Thyroid gland (tissue), 4 donors: ENCODE measurements around the gene TLDC2. TPM values are rescaled to one million over a fixed set of nuclear protein-coding genes. Genes with fewer than 3 reads are reported as not detected.

Experiments used
- DNase-seq, 2 donors: peaks; one replicate each; pipeline ENCODE4 v3.0.0-alpha.2; 2019
- H3K27ac ChIP-seq, 3 donors: fragments of 200-600 bp; sonication (generic); 1 replicate in 2 of 3; 2 replicates in 1 of 3; pipeline ENCODE4 v1.5.1; 2016 to 2019; ENCODE audit warnings: mild to moderate bottlenecking in 1 of 3, moderate library complexity in 1 of 3
- H3K27me3 ChIP-seq: fragments of 200-600 bp; sonication (generic); one replicate; pipeline ENCODE4 v1.5.1; 2019
- H3K36me3 ChIP-seq, 2 donors: fragments of 200-600 bp; sonication (generic); one replicate each; pipeline ENCODE4 v1.5.1; 2016 to 2019
- H3K4me1 ChIP-seq, 2 donors: fragments of 200-600 bp; sonication (generic); one replicate each; pipeline ENCODE4 v1.5.1; 2017 to 2019
- H3K4me3 ChIP-seq, 3 donors: fragments of 200-600 bp; sonication (generic); replicated peaks in 1 of 3; 1 replicate in 2 of 3; 2 replicates in 1 of 3; pipeline ENCODE4 v1.5.1; 2016; ENCODE audit warnings: mild to moderate bottlenecking in 1 of 3
- H3K9me3 ChIP-seq: fragments of 200-600 bp; sonication (generic); one replicate; pipeline ENCODE4 v1.5.1; 2017
- POLR2A ChIP-seq, 2 donors: fragments of 450-650 bp; IDR thresholded peaks; one replicate each; pipeline ENCODE4 v1.6.1; 2017; ENCODE audit warnings: antibody characterized with exemption in 2 of 2, mild to moderate bottlenecking in 2 of 2, moderate library complexity in 1 of 2
- WGBS, 2 donors: methylation state at CpG; one replicate each; pipeline ENCODE4 v1.1.5; 2017; 5-methylcytosine and 5-hydroxymethylcytosine counted together
- intact Hi-C: fragments of 100-400 bp; cut with DNase I; formaldehyde crosslinking; loops from one replicate; pipeline ENCODE4 v1.15.1; 2023
- total RNA-seq, 4 donors: library from RNA; depleted of rRNA; stranded (reverse); fragments of >200 nt; gene quantifications; one replicate each; pipeline ENCODE4 v1.2.3, GENCODE V29; 2016
- TF ChIP-seq, protein P1 (sequence below), 6 experiments: fragments of 200-600 bp in 3 of 6; fragments of 450-650 bp in 3 of 6; sonication (generic) in 3 of 6; IDR thresholded peaks; one replicate each; pipeline ENCODE4 v1.5.1; 2016 to 2019; ENCODE audit warnings: antibody characterized with exemption in 6 of 6, mild to moderate bottlenecking in 2 of 6, inconsistent platforms in 1 of 6, moderate library complexity in 1 of 6

Gene TLDC2
- total RNA-seq, 4 donors from 2014 or later = 0.45 to 2.5 (median 1.1) TPM

DNA sequence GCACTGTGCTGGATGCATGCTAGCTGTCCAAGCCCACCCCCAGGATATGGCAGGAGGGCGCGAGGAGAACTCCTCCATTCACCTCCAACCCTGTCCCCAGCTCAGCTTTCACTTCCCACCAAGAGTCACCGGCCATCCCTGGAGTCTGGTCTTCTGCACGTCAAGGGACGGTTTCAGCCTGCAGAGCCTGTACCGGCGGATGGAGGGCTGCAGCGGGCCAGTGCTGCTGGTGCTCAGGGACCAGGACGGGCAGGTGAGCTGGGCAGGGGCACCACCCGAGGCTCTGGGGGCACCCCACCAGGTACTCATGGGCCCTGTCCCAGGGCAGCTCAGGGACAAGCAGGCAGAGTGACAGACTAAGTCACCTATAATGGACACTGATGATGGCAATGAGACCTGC is 3.0 kb downstream of the TLDC2 start:
- Histone ChIP-seq H3K4me3 (no peak overlapping the region), H3K27me3 (no peaks in the 10 kb centered on the region), H3K9me3 (no peaks in the 10 kb centered on the region), H3K4me1 (peaks cover 7 to 24% of the 10 kb centered on the region in 2 donors), H3K27ac (no peak overlapping the region), H3K36me3 (no peaks in the 10 kb centered on the region)
- 90% methylated on average over 8 of the region's 10 CpGs; no CpG with 5 or more reads in 1 of the 2 donors for WGBS, 2 donors
- intact Hi-C loops = no loop called here
- DNase-seq = no peak
- TF ChIP-seq POLR2A (IDR thresholded peaks at IDR 0.05) = no peak
- TF ChIP-seq, protein P1, sequence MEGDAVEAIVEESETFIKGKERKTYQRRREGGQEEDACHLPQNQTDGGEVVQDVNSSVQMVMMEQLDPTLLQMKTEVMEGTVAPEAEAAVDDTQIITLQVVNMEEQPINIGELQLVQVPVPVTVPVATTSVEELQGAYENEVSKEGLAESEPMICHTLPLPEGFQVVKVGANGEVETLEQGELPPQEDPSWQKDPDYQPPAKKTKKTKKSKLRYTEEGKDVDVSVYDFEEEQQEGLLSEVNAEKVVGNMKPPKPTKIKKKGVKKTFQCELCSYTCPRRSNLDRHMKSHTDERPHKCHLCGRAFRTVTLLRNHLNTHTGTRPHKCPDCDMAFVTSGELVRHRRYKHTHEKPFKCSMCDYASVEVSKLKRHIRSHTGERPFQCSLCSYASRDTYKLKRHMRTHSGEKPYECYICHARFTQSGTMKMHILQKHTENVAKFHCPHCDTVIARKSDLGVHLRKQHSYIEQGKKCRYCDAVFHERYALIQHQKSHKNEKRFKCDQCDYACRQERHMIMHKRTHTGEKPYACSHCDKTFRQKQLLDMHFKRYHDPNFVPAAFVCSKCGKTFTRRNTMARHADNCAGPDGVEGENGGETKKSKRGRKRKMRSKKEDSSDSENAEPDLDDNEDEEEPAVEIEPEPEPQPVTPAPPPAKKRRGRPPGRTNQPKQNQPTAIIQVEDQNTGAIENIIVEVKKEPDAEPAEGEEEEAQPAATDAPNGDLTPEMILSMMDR (IDR thresholded peaks at IDR 0.05) = no peak

DNA sequence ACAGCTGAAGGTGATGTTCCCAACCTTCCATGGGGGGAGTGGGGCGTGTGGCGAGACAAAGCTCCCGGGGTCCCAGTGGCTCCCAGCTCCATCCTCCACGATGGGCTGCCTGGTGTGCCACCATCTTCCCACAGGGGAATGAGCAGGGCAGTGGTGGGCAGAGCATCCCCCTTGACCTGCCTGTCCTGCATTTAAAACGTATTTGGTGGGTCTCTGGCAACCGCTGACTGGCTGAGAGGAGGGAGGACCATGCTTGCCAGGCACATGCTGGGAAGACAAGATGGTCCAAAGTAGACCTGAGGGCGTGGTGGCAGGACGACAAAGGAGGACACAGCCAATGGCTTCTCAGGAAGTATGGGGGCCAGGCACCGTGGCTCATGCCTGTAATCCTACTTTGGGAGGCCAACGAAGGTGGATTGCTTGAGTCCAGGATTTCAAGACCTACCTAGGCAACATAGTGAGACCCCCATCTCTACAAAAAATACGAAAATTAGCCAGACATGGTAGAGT is 4.9 kb downstream of the TLDC2 start:
- no peak overlapping the region for H3K4me3 ChIP-seq
- intact Hi-C loops = no loop called here
- H3K4me1 ChIP-seq = peaks cover 5 to 17% of the 10 kb centered on the region in 2 donors
- DNase-seq = no peak
- no peaks in the 10 kb centered on the region for H3K27me3 ChIP-seq
- H3K27ac ChIP-seq = no peak overlapping the region
- no peaks in the 10 kb centered on the region for H3K36me3 ChIP-seq
- 94% methylated on average over 11 of the region's 11 CpGs for WGBS, 2 donors
- TF ChIP-seq POLR2A (IDR thresholded peaks at IDR 0.05) = no peak
- TF ChIP-seq, protein P1 (IDR thresholded peaks at IDR 0.05) = no peak
- H3K9me3 ChIP-seq = no peaks in the 10 kb centered on the region

DNA sequence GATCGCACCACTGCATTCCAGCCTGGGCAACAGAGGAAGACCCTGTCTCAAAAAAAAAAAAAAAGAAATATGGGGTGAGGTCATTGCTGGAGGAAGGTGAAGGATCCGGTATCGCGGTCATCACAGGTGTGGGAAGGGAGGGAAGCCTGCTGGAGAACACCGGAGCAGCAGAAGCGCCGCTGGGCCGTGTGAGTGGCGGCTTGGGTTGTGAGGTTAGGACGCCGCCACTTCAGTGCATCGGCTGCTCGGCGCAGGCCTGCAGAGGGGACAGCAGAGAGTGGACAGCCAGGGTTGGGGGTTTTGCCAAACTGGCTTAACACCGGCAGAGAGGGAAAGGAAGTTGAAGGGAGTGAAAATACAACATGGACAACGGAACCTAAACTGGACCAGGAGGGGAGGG is 5.4 kb downstream of the TLDC2 start:
- DNase-seq = no peak
- Histone ChIP-seq H3K27me3 (no peaks in the 10 kb centered on the region), H3K36me3 (no peaks in the 10 kb centered on the region), H3K27ac (no peak overlapping the region), H3K4me3 (no peak overlapping the region), H3K4me1 (peaks cover 0 to 12% of the 10 kb centered on the region in 2 donors), H3K9me3 (no peaks in the 10 kb centered on the region)
- TF ChIP-seq POLR2A (IDR thresholded peaks at IDR 0.05) = no peak
- TF ChIP-seq, protein P1 (IDR thresholded peaks at IDR 0.05) = no peak
- intact Hi-C loops = no loop called here
- WGBS, 2 donors = 89 to 90% methylated on average over 16 of the region's 16 CpGs

DNA sequence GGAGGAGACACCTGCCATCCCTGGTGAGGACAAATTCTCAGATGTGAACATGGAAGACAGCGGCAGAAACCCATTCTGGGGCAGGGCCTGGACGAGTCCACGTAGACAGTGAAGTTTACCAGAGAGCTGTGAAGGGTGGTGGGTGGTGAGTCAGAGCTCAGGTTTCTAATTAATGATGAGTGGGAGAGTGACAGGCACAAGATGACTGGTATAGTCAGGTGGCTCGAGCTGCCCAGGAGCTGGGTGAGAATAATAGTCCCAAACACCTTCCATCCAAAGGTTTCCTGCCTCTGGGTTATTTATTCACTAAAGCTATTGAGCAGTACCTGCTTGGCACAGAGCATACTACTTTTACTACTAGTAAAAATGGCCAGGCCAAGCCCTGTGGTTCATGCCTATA is 6.0 kb downstream of the TLDC2 start:
- Histone ChIP-seq H3K36me3 (no peaks in the 10 kb centered on the region), H3K27ac (no peak overlapping the region), H3K4me3 (no peak overlapping the region), H3K4me1 (peaks cover 0 to 10% of the 10 kb centered on the region in 2 donors), H3K9me3 (no peaks in the 10 kb centered on the region), H3K27me3 (no peaks in the 10 kb centered on the region)
- no peak for TF ChIP-seq POLR2A (IDR thresholded peaks at IDR 0.05)
- TF ChIP-seq, protein P1 (IDR thresholded peaks at IDR 0.05) = no peak
- 80 to 88% methylated on average over 4 of the region's 4 CpGs for WGBS, 2 donors
- intact Hi-C loops = no loop called here
- no peak for DNase-seq

DNA sequence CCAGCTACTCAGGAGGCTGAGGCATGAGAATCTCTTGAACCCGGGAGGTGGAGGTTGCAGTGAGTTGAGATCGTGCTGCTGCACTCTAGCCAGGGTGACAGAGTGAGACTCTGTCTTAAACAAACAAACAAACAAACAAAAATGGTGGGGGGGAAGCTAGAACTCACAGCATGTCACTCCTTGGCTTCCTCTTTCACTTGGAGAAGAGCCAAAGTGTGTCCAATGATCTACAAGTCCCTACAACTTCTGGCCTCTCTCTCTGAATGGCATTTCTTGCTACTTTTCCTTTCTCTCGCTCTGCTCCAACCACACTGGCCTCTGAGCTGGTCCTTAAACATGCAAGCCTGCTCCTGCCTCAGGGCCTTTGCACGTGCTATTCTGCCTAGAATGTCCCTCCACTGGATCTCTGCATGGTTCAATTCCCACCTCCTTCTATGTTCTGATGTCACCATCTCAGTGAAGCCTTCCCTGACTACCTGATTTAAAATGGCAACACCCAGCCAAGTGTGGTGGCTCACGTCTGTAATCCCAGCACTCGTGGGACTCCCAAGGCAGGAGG is 8.1 kb downstream of the TLDC2 start:
- intact Hi-C loops = no loop called here
- H3K4me1 ChIP-seq = peaks cover 10 to 15% of the 10 kb centered on the region in 2 donors
- no peak for DNase-seq
- H3K27ac ChIP-seq = no peak overlapping the region
- no peak for TF ChIP-seq POLR2A (IDR thresholded peaks at IDR 0.05)
- TF ChIP-seq, protein P1 (IDR thresholded peaks at IDR 0.05) = no peak
- no peaks in the 10 kb centered on the region for H3K36me3 ChIP-seq
- no peaks in the 10 kb centered on the region for H3K9me3 ChIP-seq
- H3K27me3 ChIP-seq = no peaks in the 10 kb centered on the region
- WGBS, 2 donors = 84 to 85% methylated on average over 6 of the region's 6 CpGs
- H3K4me3 ChIP-seq = no peak overlapping the region
